DMS153 treated with DMSO at 0.1 percent for 48 hours (cell line): Measurements from ENCODE around the gene STX1B.

Experiments
- DNase-seq: peaks from one replicate; lab custom pipeline; 2025; ENCODE audit not compliant: unreplicated experiment; lab: John Stamatoyannopoulos, UW

Gene STX1B

DNA sequence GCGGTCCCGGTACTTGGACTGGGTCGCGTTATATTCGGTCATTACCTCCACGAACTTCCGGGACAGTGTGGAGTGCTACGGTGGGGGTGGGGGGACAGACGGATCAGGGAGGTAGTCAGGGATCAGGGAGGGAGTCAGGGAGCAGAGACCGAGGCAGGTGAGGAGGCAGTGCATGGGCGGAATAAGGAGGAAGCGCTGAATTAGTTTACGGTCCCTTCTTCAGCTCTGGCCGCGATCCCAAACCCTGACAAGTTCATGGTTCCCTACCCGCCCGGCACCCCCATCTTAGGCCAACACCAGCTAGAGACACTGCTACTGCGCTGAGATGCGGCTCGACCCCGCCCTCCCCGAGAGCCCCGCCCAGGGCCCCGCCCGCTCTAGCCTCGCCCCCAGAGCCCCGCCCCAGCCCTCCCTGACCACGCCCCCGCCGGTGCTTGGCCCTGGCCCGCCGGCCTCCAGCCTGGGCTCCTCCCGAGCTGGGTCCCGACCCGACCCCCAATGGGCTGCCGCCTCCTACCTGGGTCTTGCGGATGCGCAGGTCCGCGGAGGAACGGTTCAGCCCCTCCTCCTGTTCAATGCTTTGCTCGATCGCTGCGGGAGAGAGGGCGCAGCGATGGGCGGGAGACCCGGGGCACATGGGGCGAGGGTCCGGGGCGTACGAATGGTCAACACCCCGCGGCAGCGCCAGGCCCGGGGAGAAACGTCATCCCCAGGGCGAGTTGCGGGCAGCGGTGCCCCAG lies 13.3 kb downstream of the STX1B start:
- peak; percentile 22 for DNase-seq

DNA sequence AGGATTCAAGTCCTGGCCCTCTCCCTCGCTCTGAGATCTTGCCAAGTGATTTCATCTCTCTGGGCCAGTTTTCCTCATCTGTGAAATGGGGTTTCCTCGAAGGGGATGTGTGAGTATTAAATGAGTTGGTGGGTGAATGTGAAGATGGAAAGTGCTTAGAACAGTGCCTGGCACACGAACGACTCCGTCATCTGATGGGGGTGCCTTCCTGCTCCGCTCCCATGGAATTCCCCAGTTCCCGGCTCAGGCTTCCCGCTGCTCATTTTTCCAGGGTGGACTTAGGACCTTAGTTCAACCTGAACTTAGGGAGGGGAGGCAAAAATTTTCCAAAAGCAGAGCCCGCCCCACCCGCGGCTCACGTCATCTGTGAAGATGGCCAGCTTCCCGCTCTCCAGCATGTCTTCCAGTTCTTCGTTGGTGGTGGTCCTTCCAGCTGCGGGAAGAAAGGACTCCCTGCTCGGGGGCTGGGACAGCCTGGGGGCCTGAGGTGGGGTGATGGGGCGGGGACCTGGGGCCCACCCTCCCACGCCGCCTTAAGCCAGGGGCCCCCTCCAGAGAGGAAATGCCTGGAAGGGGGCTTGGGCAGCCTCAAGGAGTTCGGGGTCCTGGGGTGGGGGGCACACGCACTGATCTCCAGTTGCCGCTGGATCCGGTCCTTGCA lies 14.0 kb downstream of the STX1B start:
- no peak for DNase-seq

DNA sequence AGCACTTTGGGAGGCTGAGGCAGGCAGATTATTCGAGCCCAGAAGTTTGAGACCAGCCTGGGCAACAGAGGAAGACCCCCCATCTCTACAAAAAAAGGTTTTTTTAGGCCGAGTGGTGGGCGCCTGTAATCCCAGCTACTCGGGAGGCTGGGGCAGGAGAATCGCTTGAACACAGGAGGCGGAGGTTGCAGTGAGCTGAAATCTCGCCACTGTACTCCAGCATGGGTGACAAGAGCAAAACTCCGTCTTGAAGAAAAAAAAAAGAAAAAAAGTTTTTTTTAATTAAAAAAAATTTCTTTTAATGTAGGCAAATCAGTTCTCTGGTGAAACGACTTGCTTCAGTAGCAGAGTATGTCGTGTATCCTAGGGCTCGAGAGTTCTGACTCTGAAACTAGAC lies 14.5 kb downstream of the STX1B start:
- no peak for DNase-seq

DNA sequence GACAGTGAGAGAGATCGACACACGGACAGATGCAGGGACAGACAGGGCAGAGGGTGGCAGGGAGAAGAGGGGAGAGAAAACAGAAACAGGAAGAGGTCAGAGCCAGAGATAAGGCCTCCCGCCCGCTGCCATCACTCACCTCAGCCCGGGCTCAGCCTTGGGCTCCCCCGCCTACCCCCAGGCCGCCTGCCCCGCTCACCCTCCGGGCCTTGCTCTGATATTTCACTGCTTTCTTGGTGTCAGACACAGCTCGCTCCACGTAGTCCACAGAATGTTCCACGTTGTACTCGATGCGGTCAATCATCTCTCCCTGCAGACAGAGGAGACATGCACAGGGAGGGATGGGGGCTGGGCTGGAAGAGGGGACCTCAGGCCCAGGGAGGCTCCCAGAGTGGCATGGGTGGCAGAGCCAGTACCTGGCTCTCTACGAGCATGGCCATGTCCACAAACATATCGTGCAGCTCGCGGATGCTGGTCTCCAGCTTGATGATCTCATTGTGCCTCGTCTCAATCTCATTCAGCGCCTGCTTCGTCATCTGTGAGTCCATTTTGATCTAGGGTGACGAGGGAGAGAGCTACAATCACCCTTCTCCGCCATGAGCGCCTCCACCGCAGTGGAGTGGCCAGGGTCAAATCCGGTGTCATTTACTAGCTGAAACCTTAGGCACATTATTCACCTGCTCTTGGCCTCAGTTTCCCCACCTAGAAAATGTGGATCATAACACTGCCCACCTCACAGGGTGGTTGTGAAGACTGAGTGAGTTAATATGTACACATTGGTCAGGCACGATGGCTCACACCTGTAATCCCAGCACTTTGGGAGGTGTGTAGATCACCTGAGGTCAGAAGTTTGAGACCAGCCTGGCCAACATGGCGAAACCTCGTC lies 17.3 kb downstream of the STX1B start:
- no peak for DNase-seq

DNA sequence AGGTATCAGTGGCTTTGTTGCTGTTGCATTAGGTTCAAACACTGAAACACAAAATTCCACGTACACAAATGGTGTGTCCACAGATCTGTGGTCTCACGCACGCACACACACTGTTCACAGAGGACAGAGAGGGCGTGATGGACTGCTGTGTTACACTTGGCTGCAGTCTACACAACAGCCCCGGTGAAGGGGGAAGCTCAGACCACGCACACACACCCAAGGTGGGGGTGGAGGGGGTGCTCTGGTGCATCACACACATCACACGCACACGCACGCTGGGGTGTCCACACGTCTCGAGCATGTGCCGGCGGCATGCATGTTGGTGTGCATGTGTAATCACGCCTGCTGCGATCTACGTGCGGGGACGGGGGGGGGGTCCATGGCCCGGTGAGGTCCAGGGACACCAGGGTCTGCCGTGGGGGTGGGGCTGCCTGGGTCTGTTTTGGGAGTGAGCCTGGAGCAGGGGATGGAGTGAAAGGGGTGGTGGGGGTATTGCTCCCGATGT lies 18.1 kb downstream of the STX1B start:
- no peak for DNase-seq

DNA sequence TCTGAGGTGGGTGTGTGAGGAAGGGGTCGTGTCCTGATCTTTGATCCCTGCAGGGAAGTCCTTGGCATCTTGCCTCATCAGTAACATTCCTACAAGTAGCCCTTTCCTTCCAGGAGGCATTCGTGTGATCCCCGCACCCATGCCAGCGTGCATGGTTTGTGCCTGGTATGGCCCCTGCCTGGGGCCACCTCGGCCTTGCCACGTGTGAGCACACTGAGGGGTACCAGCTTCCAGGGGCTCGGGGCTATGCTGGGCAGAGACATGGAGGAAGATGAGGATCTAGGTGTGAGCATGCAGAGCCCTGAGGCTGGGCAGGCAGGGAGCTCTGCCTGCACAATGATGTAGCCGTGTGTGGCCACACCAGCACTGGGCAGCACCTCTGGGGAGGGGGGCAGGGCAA lies 19.4 kb downstream of the STX1B start:
- DNase-seq = no peak

DNA sequence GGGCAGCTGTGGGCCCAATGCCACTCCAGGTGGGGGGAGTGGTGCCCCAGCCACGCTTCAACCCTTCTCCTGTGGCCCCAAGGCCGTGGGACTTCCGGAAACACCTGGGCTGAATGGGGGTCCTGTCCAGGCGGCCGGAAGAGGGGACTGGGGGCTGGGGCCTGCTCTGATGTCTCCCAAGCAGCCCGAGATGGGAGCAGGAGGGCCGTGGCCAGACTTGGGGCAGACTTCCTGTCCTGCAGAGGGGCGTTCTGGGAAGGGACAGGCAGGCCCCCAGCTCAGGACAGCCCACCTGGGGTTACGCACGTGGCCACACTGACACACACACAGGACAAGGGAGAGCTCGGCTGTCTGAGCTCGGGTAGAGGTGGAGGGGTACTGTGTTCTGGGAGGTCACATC lies 20.3 kb downstream of the STX1B start:
- no peak for DNase-seq

DNA sequence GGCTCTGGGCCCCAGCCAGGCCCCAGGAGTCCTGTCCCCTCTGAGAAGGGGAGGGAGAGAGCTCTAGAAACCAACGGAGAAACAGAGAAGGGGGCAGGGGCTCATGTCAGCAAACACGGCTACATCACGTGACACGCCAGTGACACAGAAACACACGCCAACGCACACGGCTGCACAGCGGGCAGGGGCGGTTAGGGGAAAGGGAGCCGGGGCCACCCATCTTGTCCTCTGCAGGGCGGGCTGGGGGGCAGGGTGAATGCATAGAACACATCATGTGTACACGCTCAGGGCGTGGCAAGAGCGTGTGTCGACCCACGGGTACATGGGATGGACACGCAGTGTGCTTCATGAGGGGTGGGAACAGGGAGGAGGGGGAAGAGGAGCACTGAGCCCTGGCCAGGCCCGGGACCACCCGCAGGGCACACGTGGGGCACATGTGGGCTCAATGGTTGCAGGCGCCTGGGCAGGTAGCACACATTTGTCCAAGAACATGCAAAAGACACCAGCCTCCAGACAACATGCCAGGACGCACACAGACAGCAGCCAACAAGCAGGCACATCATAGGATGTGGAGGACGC lies 20.9 kb downstream of the STX1B start:
- DNase-seq = no peak

DNA sequence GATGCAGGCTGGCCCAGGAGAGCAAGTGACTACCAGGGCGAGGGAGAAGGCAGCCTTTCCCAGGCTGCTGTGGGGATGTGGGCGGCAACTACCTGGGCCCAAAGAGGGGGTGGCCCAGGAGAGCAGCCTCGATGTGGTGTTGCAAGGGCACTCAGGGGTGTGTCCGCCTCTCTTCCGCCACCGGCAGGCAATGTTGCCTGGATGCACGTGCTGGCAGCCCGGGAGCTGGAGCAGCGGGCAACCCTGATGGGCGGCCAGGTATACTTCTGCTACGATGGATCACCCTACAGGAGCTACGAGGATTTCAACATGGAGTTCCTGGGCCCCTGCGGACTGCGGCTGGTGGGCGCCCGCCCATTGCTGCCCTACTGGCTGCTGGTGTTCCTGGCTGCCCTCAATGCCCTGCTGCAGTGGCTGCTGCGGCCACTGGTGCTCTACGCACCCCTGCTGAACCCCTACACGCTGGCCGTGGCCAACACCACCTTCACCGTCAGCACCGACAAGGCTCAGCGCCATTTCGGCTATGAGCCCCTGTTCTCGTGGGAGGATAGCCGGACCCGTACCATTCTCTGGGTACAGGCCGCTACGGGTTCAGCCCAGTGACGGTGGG lies 22.8 kb downstream of the STX1B start:
- DNase-seq = no peak

DNA sequence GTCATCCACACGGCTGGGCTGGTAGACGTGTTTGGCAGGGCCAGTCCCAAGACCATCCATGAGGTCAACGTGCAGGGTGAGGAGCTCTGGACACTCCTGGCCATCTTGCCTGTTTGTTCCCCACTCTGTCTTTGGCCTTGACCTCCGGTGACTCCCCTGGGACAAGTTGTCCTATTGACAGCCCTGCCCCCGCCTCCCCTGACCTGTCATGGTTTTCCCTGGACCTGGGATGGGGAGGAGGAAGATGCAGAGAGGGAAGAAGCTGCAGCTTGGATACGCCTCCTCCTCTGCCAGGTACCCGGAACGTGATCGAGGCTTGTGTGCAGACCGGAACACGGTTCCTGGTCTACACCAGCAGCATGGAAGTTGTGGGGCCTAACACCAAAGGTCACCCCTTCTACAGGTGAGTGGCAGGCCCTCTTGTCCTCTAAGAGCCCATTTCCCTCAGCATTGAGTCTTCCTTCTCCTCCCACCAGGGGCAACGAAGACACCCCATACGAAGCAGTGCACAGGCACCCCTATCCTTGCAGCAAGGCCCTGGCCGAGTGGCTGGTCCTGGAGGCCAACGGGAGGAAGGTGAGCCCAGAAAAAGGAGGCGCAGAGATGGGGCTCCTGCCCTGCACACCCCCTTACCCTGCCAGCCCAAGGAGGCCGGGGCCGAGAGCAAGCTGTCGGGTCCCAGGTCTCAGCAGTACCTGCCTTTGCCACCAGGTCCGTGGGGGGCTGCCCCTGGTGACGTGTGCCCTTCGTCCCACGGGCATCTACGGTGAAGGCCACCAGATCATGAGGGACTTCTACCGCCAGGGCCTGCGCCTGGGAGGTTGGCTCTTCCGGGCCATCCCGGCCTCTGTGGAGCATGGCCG lies 24.1 kb downstream of the STX1B start:
- no peak for DNase-seq

DNA sequence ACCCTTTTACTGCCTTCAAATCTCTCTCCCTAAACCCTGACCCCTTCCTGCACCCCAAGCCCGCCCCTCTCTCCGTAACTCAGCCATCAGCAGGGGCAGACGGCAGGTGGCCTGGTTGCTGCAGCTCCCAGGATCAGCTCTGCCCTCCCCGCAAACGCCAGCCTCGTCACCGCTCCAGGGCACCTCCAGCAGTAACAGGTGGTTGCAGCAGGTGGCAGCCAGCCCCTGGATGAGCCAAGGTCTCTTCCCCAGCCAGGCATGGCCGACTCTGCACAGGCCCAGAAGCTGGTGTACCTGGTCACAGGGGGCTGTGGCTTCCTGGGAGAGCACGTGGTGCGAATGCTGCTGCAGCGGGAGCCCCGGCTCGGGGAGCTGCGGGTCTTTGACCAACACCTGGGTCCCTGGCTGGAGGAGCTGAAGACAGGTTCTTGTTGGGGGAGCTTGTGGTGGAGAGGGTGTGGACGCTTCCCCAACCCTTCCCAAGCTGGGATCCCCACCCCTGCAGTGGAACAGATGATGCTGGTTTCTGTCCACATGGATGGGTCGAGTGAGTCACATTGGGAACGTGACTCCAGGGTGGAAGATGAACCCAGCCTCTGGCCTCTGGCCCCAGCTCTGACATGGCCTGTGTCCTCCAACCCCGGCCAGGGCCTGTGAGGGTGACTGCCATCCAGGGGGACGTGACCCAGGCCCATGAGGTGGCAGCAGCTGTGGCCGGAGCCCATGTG lies 24.9 kb downstream of the STX1B start:
- DNase-seq = peak; percentile 48

DNA sequence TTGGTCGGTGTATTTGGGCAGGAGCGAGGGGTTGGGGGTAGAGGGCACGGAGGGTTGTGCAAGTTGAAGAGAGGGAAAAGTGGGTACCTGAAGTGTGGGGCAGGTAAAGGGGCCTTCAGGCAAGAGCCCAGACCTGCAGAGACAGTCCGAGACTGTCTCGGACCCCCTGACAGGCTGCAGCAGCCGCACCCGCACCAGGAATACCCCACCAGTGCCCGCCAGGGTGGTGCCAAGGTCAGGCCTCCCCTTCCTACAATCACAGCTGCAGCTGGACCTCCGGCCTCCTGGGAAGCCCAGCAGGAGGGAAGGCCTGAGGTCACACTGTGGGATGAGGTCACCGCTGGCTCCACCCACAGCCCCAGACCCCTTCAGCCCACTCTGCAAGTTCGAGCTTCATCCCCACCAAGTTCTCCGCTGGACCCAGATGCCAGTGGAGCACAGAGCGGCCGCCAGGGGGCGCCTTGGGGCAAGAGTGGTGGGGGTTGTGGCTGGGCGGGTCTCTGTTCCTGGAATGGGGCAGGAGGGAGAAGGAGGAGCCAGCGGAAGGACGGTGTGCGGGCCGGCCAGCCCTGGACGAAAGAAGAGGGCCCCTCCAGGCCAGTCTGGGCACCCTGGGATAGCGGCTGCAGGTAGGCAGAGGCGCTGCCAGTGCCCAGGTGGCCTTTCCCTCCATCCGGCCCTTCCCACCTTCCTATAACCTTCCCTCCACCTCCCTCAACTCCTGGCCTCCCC lies 25.6 kb downstream of the STX1B start, which contains the start of gene HSD3B7:
Gene HSD3B7, plus strand, starts transcription at position 539 of the 732 bp plus-strand sequence. CDS start 452 bp downstream, outside the sequence.
- peak; percentile 66 for DNase-seq

DNA sequence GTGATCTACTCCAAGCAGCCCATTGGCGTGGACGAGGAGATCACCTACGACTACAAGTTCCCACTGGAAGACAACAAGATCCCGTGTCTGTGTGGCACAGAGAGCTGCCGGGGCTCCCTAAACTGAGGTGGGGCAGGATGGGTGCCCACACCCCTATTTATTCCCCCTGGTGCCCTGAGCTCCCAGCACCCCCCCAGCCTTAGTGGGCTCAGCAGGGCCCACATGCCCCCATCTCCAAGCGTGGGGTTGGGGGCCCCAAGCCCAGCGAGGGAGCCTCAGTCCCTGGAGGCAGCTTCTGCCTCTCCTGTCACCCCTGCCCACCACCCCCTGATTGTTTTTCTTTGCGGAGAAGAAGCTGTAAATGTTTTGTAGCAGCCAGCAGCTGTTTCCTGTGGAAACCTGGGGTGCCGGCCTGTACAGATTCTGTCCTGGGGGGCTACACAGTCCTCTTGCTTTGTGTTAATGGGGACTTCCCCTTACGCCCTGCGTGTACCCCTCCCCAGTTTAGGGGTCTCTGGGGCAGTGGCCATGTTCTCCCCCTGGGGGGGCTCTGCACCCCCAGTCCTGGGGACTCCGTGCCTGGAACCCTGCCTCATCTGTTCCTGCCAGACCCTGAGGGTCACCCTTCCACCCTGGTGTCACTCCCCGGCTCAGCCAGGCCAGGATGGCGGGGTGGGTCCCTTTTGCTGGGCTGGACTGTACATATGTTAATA lies 26.4 kb downstream of the STX1B start:
- no peak for DNase-seq

DNA sequence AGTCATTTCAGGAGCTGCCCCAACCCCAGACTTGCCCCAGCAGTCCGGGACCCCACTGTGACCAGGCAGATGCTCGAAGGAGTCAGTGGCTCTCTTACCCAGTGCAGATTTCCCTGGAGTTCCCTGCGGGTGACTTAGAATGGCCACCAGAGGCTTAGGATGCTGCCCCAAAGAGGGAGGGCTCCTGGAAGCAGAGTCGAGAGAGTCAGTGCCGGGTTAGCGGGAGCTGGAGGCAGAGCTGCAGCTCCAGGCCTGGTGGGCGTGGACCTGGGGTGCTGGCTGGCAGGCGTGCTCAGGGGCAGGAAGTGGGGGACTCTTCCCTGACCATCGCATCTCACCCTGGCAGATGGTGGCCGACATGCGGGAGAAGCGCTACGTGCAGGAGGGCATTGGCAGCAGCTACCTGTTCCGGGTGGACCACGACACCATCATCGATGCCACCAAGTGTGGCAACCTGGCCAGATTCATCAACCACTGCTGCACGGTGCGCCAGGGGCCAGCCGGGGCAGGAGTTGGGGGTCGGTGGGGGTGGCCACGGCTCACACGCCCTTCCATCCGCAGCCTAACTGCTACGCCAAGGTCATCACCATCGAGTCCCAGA lies 27.0 kb downstream of the STX1B start:
- no peak for DNase-seq

DNA sequence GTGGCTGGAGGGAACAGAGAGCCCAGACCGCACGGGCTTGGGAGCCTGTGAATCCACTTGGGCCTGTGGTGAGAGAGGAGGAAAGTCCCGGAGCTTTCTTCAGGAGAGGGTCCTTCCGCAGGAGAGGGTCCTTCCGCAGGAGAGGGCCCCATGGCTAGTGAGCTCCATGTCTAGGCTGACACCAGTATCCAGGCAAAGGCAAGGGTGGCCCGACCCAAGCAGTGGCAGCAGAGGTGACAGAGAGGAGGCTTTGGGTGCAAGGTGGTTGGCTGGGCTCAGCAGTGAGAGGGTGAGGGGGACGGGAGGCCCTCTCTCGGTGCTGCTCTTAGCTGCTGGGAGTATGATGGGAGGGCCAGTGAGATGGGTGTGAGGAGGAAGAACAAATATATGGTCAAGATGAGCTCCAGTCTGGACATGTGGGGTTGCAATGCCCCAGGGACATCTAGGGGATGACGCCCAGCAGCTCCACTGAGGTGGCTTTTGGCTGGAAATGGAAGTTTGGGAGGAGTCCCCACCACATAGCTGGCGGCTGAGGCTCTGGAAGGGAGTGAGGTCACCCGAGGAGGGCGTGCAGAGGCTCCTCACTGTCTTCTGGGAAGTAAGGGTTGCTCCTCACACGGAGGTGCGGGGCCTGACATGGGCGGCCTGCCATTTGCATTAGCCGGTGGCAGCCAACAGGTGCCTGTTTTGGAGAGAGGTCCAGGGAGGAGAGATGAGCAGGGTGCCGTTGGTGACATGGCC lies 27.7 kb downstream of the STX1B start:
- DNase-seq = no peak

DNA sequence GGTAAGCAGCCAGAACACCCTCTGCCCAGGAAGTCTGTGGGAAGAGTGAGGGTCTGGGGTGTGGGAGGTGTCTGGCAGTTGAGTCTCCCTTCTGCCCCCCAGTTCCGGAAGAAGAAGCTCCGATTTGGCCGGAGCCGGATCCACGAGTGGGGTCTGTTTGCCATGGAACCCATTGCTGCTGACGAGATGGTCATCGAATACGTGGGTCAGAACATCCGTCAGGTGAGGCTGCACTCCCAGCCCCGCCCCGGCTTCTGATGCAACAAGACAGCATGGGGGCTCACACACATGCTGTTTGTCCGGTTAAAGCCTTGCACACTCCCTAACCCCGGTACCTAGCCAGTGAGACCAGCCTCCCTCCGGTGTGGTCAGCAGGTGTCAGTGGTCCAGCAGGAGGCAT lies 29.5 kb downstream of the STX1B start:
- DNase-seq = no peak

DNA sequence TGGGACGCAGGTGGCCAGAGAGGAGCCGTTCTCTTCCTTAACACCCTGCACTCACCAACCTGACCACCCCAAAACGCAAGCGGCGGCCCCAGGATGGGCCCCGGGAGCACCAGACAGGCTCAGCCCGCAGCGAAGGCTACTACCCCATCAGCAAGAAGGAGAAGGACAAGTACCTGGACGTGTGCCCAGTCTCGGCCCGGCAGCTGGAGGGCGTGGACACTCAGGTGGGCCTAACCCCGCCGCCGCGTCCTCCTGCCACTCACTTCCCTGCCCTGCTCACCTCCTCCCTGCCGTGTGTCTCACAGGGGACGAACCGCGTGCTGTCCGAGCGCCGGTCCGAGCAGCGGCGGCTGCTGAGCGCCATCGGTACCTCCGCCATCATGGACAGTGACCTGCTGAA lies 30.0 kb downstream of the STX1B start:
- DNase-seq = no peak
